ENCODE measurements around the gene BSDC1. TPM values are rescaled to one million over a fixed set of nuclear protein-coding genes. Genes with fewer than 3 reads are reported as not detected.
"Not testable (repeated sequence)": the region's sequence is repeated elsewhere in the genome, so short reads cannot be mapped to it uniquely, and the experiment has no call there.

The BSDC1 gene
- total RNA-seq, 1 donor from 2014 or later = 83.1 TPM

DNA sequence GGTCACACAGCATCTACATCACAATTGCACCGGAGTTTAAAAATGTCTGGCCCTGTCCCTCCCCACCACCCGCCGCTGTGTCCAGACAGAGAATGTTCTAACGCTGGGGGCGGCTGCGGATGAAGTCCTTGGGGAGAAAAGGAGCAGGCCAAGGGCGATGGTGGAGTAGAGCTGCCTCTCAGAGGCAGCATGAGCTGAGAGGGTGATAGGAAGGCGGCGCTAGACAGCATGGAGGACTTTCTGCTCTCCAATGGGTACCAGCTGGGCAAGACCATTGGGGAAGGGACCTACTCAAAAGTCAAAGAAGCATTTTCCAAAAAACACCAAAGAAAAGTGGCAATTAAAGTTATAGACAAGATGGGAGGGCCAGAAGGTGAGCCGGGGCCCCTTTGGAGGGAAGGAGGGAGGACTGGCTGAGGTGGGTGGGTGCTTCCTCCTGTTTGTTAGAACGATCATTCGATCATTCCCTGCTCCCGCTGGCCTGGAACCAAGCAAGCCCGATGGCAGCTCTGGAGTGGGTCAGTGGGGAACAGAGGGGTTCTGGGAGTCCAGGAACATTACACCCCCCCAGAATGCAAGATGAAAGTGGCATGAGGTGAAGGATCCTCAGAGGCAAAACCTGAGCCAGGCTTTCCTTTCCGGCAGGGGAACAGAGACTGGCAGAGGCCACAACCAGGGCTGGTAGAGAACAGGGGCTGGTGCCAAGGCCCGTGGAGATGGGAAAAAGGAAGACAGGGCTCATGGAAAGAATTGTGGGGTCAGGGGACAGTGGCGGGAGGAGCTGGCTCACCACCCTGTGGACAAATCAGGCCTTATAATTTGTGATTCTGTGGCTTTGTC, 31.5 kb downstream of the BSDC1 start, which contains the start of the genes FAM229A and TSSK3:
FAM229A (minus strand) TSS at position 12 of the 840 bp plus-strand sequence. CDS start 394 bp downstream, outside the sequence.
TSSK3 (plus strand) TSS at position 66 of the 840 bp plus-strand sequence; CDS start at position 229, 163 bp downstream.
- intact Hi-C loops (cut with DNase I) = no loop called here
- DNase-seq (ENCODE audit: low spot score) = no peak
- peak; percentile 35 for ATAC-seq

DNA sequence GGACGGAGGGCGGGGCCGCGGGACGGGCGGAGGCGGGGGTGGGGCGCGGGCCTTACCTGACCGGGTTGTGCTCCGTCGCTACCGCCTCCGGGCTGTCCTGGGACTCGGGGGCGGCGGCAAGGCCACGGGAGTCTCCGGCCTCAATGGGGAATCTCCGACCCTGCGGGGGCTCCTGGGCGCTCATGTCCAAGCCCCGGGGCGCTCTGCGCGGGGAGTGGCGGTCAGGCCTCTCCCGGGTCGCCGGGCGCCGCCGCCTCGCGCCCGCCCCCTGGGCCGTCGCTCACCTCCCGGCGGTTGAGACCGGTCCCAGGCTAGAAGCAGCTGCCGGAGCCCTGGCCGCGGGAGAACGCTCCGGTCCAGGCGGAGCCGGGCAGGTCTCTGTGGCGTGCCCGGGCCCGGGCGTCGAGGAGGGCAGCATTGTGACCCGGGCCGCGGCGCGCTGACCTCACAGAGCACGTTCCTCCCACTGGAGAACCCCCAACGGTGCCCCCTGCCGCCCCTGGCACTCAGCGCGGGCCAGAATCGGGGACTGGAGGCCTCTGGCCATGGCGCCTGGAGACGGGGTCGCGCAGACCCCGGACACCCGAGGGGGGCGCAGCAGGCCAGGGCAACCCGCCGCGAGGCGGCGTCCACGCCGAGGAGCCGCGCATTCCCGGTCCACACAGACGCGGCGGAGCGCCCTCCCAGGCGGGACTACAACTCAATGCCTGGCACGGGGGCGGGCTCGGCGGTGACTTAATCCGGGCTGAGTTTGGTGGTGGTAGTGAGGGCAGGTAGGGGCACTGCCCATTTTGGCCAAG, 32.4 kb downstream of the BSDC1 start:
- DNase-seq (ENCODE audit: low spot score) = peak; percentile 82
- intact Hi-C loops (cut with DNase I) = no loop called here
- ATAC-seq = peak; percentile 66

DNA sequence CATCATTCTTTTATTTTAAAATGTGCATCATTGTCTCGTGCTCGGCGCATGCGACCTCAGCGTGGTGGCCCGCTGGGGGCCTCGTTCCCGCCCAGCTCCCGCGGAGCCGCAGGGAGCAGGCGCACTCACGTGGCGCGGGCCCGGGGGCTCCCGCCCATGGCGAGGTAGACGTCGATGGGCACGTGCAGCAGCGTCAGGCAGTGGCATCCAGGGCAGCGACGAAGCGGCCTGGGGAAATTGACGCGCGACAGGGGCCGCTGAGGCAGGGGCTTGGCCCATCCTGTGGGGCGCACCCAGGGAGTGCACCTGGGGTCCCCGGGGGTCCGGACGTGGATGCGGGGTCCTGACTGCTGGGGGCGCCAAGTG, 33.0 kb downstream of the BSDC1 start:
- DNase-seq (ENCODE audit: low spot score) = peak; percentile 64
- ATAC-seq = peak; percentile 65
- intact Hi-C loops (cut with DNase I) = no loop called here

DNA sequence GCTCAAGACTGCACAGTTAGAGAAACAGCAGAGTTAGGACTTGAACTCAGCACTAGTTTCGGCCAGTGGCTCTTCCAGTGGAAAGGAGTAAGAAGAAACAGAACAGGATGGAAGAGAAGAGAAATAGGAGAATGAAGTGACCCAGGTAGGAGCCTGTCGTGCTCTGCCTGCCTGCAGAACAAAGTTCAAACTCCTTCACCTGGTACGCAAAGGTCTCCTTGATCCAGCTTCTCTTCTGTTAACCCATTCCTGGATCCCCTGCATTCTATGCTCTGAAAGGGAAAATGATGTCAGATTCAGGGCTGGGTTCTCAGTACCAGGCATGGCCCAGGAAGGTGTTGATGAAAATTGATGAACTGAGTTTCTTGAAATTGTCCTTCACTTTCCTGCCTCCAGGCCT, 35.8 kb downstream of the BSDC1 start:
- ATAC-seq (no peak), DNase-seq (ENCODE audit: low spot score) (no peak)
- intact Hi-C loops (cut with DNase I) = no loop called here

DNA sequence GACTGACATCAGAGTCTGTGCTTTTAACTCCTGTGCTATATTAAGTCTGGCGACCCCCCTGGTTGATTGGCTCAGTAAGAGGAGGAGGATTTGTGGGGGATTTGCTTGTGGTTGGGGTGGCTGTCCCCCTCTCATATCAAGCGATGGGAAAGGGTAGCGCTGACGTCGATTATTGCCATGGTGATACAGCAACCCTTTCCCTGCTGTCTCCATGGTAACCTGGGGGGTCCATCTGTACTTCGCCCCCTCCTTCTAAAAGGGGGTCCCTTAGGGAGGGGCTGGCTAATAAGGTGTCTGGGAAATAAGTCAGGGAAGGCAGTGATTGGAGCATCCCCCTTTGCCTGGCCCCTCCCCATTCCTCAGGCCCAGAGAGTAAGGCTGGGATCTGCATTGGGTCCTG, 36.6 kb downstream of the BSDC1 start:
- intact Hi-C loops (cut with DNase I) = no loop called here
- ATAC-seq = no peak

DNA sequence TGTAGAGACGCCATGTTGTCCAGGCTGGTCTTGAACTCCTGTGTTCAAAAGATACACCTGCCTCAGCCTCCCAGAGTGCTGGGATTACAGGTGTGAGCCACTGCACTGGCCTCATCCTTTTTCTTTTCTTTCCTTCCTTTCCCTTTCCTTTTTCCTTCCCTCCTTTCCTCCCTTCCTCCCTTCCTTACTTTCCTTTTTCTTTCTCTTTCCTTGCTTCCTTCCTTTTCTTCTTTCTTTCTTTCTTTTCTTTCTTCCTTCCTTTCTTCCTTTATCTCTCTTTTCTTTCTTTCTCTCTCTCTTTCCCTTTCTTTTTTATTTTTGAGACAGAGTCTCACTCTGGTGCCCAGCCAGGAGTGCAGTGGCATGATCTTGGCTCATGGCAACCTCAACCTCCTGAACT, 37.8 kb downstream of the BSDC1 start:
- intact Hi-C loops (cut with DNase I) = no loop called here
- no peak for DNase-seq (ENCODE audit: low spot score)
- no peak for ATAC-seq

More for the DNA sequence above, 36.6 kb downstream of the BSDC1 start:
- DNase-seq (ENCODE audit: low spot score) = no peak

DNA sequence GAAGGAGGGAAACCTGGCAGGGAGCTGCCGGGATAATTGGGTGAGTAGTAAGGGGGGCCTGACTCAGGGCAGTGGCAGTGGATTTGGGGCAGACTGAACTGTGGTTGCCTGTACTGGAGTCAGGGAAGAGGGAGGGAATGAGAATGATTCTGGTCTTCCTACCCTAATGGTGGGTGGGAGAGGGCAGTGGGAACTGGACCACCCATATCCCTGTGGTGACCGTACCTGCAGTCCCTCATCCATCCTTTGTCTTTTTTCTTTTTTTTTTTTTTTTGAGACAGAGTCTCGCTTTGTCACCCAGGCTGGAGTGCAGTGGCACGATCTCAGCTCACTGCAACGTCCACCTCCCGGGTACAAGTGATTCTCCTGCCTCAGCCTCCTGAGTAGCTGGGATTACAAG, 38.5 kb downstream of the BSDC1 start:
- DNase-seq (ENCODE audit: low spot score); intact Hi-C loops (cut with DNase I); ATAC-seq: not testable (repeated sequence)

DNA sequence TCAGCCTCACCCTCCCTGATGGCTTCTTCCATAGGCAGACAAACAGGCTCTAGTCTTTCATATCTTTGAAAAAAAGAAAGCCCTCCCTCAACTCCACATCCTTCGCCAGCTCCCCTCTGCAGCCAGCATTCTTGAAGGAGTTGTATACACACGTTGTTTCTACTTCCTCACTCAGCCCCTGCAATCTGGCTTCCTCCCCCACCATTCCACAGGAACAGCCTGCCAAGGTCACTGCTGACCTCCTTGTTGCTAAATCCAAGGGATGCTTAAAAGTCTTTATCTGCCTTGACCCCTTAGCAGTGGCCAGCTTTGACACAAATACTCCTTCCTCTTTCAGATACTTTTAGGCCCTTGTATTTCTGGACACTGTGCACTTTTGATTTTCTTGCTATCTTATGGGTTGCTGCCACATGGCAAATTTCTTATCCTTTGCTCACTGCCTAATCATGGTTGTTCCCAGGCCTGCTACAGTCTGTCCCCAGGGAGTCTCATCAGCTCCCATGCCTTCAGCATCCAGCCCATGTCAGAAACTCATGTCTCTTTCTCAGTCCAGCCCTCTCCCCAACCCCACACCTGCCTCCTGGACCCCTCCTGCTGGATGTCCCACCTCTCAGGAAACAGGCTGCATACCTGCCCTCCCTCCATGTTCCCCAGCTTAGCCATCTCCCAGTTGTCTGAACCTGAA, 40.2 kb downstream of the BSDC1 start:
- DNase-seq (ENCODE audit: low spot score) (no peak), ATAC-seq (no peak)
- intact Hi-C loops (cut with DNase I) = no loop called here

DNA sequence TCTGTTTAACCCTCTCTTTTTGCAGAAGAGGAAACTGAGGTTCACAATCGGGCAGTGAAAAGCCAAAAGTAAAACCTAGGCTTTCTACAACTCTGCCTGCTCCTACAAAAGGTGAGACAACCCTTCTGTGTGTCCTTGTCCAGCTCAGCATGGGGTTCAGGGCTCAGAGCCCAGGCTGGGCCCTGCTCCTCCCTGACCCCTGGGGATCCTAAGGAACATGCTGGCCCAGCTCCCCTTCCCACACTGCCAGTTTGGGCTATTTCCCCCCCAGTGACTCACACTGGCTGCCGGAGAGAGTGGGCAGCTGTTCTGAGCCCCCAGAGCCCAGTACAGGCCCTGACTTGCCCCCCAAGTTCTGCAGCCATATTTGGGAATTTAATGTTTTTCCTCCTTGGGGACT, 40.8 kb downstream of the BSDC1 start:
- intact Hi-C loops (cut with DNase I) = no loop called here
- no peak for ATAC-seq
- no peak for DNase-seq (ENCODE audit: low spot score)

DNA sequence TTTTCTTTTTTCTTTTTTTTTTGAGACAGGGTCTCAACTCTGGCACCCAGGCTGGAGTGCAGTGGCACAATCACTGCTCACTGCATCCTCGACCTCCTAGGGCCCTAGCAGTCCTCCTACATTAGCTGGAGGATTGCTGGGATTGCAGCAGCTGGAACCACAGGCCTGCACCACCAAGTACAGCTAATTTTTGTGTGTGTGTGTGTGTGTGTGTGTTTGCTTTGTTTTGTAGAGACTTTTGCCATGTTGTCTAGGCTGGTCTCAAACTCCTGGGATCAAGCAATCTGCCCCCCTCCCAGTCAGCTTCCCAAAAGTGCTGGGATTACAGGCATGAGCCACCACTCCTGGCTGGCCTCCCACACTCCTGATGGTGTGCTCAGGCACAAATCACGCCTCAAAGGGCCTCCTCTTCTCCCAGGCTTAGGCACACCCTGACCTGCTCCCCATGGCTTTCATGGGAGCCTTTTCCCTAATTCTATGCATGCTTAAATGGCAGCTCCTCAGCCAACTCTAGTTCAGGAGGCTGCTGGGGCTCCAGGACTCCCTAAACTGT, 41.3 kb downstream of the BSDC1 start:
- ATAC-seq (no peak), DNase-seq (ENCODE audit: low spot score) (no peak)
- intact Hi-C loops (cut with DNase I) = no loop called here

DNA sequence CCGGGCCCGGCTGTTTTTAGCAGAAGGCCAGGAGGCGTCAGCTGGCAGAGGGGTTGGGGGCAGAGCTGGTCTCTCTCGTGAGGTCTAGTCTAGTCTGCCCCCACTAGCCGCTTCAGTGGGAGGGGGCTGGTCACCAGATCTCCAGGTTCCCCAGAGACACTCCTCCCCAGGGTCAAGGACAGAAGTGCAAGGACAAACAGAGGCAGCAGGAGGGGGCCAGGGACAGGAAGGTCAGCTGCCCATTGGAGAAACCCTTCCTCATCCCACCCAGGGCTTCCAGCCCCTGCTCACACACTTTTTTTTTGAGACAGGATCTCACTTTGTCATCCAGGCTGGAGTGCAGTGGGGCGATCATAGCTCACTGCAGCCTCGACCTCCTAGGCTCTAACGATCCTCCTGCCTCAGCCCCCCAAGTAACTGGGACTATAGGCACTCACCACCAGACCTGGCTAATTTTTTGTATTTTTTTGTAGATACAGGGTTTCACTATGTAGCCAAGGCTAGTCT, 41.9 kb downstream of the BSDC1 start:
- DNase-seq (ENCODE audit: low spot score) (peak; percentile 72), ATAC-seq (no peak)
- intact Hi-C loops (cut with DNase I) = no loop called here

DNA sequence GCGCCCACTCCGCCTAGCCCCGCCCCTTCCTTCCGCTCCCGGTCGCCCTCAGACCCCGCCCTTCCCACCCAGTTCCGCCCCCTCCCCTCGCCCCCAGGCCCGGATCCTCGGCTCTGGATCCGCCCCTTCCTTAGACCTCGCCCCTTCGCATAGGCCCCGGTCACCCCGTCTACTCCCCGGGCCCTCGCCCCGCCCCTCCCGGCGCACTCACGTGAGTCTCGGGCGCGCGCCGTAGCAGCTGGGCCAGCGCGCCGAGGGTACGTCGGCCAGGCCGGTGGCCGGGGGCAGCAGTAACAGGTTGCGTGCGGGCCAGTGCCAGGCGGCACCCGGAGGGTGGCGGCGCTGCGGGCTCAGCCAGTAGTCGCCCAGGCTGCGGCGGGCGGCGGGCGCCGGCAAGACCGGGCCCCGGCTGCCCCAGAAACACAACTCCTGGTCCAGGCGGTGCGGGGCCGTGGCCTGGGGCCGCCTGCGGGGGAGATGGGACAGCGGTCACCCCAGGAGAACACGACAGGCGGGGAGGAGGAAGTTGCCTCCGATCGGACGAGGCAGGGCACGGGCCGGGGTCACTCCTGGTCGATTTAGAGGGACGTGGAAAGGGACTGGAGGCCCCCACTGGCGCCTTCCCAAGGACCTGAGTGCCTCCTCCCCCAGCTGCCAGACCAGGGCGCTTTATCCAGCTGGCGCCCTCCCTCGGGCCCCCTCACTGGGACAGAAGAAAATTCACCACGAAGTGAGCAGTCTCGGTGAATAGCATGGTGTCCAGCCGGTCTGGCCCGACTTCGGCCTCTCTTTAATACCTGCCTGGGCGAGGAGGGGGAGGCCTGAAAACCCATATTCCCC, 42.6 kb downstream of the BSDC1 start:
- DNase-seq (ENCODE audit: low spot score) (peak; percentile 96), ATAC-seq (peak; percentile 94)
- intact Hi-C loops (cut with DNase I) = no loop called here

DNA sequence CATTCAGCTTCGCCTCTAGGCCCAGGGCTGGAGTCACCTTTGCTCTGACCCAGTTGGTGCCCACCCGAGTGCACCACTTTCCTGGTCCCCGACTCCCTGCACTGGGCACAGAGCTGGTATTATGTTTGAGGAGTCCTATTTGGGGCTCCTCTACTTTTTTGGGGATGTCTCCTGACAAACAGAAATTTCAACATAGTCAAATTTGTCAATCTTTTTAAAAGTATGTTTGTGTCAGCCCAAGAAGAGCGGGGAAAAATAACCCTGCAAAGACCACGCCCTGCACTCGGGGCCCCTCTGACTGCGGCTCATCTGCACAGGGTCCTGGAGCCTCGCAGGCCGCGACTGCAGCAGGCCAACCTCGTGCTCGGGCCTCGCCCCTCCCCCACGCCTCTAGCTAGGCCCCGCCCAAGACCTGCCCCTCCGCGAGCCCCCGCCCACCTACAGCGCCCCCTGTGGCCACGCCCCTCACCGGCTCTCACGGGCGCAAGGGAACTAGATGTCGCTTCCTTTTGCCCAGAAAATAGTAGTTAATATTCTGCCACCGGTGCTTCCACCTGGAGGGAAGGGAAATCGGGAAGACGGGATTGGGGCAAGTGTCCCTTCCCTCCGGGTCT, 43.3 kb downstream of the BSDC1 start:
- intact Hi-C loops (cut with DNase I) = no loop called here
- DNase-seq (ENCODE audit: low spot score) = peak; percentile 90

DNA sequence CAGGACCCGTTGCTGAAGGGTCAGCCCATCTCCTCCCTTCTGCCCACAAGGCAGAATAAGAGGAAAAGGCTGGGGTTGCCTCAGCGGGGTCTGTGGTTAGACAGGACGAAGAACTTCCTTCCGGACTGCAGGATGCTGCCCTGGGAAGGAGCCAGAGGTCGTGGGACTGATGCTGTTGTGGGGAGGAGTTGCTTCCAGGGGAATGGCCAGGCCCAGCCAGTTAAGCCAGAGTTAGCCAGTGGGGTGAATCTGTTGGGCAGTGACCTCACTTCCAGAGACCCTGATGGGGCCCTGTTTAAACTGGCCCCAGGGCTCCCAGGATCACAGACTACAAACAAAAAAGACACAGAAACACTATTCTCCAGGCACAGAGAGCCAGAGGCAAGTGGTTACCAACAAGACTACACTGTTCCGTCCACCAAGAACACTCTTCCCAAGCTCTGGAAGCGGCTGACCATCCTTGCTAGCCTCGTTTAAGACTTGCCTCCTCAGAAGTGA, 45.0 kb downstream of the BSDC1 start:
- DNase-seq (ENCODE audit: low spot score) (no peak), ATAC-seq (no peak)
- intact Hi-C loops (cut with DNase I) = no loop called here

More for the DNA sequence above, 43.3 kb downstream of the BSDC1 start:
- peak; percentile 80 for ATAC-seq

DNA sequence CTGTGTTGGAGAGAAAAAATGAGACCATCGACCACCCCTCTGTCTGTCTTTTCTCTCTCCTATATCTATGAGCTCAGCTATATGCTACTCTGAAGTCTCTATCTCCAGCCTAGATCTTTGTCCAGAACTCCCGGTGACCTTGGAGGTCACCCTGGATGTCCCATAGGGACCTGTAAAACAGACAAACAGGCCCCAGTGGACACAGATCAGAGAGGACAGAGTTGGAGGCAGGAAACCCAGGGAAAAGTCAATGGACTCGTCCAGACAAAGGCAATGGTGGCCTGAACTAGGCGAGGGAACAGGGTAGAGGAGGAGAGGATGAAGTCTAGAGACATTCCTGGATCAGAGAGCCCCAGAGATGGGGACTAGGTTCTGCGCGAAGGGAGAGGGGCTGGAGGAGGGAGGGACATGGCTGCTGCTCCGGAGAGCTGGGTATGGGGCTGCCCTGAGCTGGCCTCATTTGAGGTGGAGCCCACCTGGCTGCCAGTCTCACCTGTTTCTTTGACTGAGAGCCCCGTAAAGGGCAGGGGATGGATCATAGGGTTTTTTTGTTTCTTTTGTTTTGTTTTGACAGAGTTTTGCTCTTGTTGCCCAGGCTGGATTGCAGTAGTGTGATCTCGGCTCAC, 47.6 kb downstream of the BSDC1 start:
- intact Hi-C loops (cut with DNase I) = no loop called here
- ATAC-seq (no peak), DNase-seq (ENCODE audit: low spot score) (no peak)

DNA sequence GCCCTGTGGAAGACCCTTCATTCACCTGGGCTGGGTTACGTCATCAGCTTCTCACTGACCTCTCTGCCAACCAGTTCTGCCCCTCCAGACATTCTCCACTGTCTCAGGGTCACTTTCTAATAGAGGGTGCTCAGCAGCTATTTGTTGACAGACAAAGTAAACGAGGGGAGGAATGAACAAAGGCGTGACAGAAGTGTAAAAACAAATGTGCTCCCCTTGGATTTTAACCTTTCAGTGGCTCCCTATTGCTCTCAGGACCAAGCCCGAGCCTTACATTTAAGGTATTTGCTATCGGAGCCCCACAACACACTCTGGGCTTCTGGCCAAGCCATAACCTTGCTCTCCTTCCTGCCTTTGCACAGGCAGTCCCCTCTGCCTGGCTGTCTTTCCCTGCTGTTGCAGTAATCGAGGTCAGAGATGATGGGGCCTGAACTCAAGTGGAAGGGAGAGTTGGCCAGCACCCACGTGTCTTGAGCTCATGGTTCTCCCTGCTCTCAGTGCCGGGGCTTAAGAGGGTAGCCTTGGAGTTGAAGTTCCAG, 48.9 kb downstream of the BSDC1 start:
- DNase-seq (ENCODE audit: low spot score) (no peak), ATAC-seq (no peak)
- intact Hi-C loops (cut with DNase I) = no loop called here

DNA sequence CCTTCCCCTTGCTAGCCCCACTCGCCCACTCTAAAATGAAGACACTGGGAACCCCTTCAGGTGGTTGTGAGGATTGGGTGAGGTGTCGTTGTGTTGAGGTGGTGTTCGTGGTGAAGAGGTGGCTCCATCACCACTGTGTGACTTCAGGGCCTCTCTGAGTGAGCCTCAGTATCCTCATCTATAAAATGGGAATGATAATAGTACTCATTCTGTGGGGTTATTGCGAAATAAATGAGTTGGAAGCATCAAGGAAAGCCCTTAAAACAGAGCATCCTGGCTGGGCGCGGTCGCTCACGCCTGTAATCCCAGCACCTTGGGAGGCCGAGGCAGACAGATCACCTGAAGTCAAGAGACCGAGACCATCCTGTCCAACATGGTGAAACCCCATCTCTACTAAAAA, 51.5 kb downstream of the BSDC1 start:
- no peak for DNase-seq (ENCODE audit: low spot score)
- intact Hi-C loops (cut with DNase I) = no loop called here
- no peak for ATAC-seq
